GM18870 (cell line): ENCODE data around the gene SLC23A2.
"Not testable (repeated sequence)": the region's sequence is repeated elsewhere in the genome, so short reads cannot be mapped to it uniquely, and the experiment has no call there.

Experiments
- ATAC-seq: cut with Tn5 transposase; IDR thresholded peaks from one replicate; pipeline ENCODE4 v1.9.1; 2021; ENCODE audit warnings: moderate library complexity; ENCODE audit not compliant: unreplicated experiment

Gene SLC23A2

GRCh38 chr20:4937407-4938319 is 63.6 kb downstream of the SLC23A2 start:
- no peak for ATAC-seq

- ATAC-seq, result no peak
Observed at GRCh38 chr20:4936851-4937406, 64.4 kb downstream of the SLC23A2 start.

- no peak for ATAC-seq
Observed at GRCh38 chr20:4936392-4936850, 64.9 kb downstream of the SLC23A2 start.

GRCh38 chr20:4932061-4932460 is 69.2 kb downstream of the SLC23A2 start:
- no peak for ATAC-seq

GRCh38 chr20:4929686-4930397 is 71.5 kb downstream of the SLC23A2 start:
- no peak for ATAC-seq

- ATAC-seq, result no peak
Observed at GRCh38 chr20:4926531-4927156, 74.7 kb downstream of the SLC23A2 start.

GRCh38 chr20:4925842-4926530 is 75.3 kb downstream of the SLC23A2 start:
- no peak for ATAC-seq

GRCh38 chr20:4924446-4924845 is 76.9 kb downstream of the SLC23A2 start:
- no peak for ATAC-seq

GRCh38 chr20:4924032-4924431 is 77.3 kb downstream of the SLC23A2 start:
- ATAC-seq, result no peak

GRCh38 chr20:4922186-4922585 is 79.1 kb downstream of the SLC23A2 start:
- no peak for ATAC-seq

- not testable (repeated sequence) for ATAC-seq
Observed at GRCh38 chr20:4921271-4921670, 80.0 kb downstream of the SLC23A2 start.

GRCh38 chr20:4920655-4921054 is 80.7 kb downstream of the SLC23A2 start:
- ATAC-seq, result no peak

- no peak for ATAC-seq
Observed at GRCh38 chr20:4920131-4920530, 81.2 kb downstream of the SLC23A2 start.

- no peak for ATAC-seq
Observed at GRCh38 chr20:4919047-4919704, 82.1 kb downstream of the SLC23A2 start.

- no peak for ATAC-seq
Observed at GRCh38 chr20:4918473-4918872, 82.8 kb downstream of the SLC23A2 start.

GRCh38 chr20:4916971-4917881 is 84.1 kb downstream of the SLC23A2 start:
- no peak for ATAC-seq

GRCh38 chr20:4913147-4913546 is 88.2 kb downstream of the SLC23A2 start:
- no peak for ATAC-seq

- no peak for ATAC-seq
Observed at GRCh38 chr20:4912380-4913142, 88.7 kb downstream of the SLC23A2 start.
